HG03139 (cell line): Measurements from ENCODE around the gene SORCS1.

Experiments used
- ATAC-seq: cut with Tn5 transposase; IDR thresholded peaks from one replicate; pipeline ENCODE4 v1.9.1; 2021; ENCODE audit not compliant: unreplicated experiment

The SORCS1 gene

DNA sequence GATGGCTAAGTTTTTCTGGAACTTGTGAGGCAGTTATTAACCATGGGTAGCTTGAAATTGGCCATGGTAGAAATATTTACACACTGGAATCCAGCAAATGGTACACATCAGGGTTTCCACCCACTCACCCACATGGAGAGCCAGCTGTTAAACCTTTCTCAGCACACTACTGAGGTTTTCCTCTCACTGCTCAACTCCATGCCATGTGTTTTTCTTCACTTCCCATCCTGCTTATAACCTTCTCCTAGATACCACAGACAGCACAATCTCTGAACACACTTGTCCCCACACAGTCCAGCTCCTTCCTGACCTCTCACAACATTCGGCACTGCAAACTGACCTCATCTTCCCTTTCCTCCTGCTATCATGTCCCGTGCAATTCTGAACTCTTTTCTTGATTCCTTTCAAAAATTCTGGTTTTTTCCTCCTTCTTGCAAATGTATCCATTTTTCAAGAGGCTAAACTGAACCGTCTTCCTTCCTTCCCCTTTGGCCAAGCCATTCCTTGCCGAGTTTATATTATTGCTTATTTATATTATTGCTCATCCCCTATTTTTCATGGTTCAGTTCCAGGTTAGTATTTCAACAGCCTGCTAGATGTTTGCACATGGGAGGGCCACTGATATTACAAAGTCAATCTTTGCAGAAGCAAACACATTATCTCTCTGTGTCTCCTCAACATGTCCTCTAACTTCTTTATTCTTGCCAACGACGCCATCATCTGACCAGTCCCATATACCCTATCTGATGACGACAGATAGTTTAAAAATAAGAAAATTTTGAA lies 606.4 kb downstream of the SORCS1 start:
- no peak for ATAC-seq

DNA sequence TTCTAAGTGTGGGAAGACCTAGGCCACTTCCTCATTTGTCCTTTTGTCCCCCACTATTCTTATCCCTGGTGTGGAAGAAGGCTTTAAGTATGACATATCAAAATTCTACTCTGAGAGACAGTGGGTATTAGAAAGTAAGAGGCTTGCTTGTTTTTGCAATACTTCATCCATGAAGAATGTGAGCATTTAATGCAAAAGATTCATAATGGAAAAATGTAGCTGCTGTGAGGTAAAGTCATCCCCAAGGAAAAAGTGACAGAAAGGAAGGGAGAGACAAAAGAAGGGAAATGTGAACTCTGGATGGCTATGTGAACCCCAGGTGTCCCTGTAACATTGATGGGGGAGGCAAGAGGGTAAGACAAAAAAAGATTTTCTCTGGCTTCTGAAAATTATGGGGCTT lies 607.5 kb downstream of the SORCS1 start:
- ATAC-seq: no peak

DNA sequence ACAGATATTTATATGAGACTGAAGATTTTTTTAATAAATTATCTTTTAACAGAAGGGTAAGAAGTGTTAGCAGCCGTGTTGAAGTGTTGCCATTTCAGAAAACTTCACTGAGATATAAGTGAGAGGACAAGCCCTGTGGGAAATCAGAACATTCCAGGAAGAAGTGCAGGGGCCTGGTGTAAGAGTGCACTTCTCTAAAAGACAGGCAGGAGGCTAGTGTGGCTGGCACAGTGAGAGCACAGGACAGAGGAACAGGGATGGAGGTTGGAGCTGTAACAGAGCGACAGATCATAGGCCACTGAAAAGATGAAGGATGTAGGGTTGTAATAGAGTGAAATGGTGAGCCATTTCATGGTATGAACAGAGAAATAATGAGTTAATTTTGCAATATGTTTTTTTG lies 608.9 kb downstream of the SORCS1 start:
- ATAC-seq: no peak

DNA sequence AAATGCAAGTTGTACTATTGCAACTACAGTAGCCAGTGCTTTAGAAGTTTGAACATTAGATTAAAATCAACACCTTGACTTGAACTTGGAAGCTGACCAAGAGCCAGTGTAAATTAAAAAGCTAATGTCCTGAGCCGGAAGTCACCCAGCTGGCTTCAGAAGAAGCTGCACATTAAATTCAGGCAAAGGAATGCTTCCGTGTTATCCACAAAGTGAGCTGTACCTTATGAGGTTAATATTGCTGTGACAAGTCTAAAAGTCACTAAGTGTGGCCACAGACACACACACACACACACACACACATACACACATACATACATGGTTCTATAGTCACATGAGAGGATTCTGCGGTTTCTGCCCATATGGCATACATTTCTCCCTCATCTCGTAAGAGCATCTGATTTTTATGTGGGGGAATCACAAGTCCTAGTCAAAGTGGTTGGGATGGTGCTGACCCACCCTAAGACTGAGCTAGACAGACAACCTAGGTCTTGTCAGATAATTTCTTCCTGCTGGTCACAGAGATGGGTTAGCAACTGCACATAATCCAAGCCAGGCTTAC lies 612.9 kb downstream of the SORCS1 start:
- ATAC-seq: no peak

DNA sequence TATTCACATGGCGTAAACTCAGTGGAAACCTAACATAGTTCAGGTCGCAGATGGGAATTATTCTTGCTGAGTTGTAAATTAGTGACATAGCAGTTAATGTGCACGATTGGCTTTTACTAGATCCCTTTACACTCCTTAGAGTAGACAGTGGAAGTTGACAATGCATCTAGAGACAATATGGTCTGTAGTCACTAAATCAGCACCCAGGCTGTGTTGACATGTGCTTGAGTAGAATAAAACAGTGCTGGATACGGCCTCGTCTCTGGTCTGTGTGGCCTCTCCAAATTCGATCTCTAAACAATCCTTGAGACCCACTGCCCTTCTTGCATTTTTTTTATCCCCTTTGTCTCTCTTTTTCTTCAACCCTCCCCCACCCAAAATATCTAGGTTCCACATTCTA lies 615.7 kb downstream of the SORCS1 start:
- no peak for ATAC-seq

DNA sequence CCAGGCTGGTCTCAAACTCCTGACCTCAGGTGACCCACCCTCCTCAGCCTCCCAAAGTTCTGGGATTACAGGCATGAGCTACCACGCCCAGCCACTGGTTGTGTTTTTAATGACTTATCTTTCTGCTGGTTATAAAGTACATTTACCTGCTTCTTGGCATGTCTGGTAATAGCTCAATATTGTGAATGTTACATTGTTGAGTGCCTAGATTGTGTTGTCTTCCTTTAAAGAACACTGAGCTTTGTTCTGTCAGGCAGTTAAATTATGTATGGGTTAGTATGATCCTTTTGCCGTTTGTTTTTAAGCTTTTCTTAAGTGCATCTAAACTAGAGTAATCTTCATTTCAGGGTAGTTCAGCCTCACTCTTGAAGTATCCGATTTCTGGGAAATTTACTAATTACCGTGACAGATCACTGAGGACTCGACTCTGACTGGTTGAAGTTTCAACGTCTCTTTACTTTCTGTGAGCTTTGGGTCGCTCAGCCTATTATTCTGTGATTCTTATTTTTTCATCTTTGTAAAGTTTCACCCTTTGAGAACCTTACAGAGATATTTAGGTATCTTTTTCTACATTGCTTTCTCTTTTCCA lies 617.4 kb downstream of the SORCS1 start:
- no peak for ATAC-seq

DNA sequence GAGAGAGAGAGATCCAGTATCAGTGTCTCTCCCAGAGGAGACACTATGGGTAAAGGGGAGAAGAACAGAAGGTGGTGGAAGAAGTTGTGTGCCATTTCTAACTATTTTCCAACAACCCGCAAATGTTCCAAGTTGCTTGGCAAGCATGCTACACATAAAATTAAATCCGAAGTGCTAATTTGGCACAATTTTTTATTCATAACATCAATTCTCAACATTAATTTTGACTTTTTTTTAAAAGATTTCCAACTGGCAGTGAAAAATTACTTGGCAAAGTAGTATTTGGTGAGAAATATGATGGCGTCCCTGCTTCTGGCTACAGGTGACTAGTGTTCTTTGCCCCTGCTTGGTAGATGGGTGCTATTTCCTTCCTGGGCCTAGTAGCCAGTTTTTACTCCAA lies 622.0 kb downstream of the SORCS1 start:
- no peak for ATAC-seq

DNA sequence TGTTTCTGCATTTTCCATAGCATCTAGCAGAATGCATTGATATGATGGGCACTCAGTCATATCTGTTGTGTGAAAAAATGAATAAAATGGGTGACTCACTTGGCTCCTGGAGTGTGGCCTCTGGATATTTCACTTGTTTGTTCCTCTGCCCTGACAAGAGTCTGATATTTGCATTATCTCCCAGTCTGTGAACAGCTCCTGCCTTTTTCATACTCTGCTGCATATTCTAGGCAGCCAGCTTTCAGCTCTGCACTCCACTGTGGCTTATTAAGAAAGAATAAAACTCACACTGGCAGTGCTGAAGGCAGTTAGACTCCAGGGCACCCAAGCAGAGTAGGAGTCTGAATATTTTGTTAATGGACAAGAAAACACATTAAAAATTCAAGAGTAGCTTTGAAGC lies 623.9 kb downstream of the SORCS1 start:
- no peak for ATAC-seq

DNA sequence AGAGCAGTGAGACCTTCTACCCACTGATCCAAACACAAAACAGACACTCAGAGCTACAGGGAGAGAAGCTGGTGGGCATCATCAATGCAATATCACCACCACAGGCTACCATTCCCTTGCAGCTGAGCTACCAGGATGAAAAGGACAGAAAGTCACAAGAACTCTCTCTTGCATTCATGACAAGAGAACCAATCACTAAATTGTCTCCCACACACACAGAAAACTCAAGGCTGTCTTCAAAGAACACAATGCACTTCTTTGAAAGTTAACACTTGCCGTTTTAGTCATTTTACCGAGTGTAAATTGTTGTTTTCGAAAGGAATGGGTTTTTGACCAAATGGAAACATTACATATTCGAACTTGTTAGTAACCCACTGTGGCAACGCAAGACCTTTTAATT lies 626.6 kb downstream of the SORCS1 start:
- no peak for ATAC-seq

DNA sequence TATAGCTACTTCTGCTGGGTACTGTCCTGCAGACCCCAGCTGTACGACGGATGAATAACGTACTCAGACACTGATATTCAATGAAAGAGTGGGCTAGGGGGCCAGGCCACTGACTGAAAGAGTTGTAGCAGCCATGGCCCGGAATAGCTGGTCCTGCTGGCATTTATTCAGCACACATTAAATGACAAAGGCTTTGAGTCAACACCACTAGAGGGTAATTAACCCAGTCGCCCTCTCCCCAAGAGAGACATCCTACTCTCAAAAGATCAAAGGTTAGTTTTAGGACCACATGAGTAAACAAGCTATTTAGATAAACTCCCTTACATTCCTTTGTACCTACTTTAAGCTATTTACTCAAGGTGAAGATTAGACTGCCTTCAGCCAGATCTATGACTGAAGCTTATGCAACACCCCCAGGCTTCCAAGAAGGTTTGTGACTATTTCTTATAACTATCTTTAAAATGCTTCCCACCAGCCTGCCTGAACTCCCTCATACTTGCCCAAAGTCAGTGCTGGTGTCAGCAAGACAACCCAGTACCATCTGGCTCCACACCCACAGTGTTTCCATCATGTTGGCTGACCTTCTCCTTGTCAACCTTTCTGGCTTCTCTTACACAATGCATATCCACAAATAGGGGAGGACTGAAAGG lies 629.1 kb downstream of the SORCS1 start:
- no peak for ATAC-seq

DNA sequence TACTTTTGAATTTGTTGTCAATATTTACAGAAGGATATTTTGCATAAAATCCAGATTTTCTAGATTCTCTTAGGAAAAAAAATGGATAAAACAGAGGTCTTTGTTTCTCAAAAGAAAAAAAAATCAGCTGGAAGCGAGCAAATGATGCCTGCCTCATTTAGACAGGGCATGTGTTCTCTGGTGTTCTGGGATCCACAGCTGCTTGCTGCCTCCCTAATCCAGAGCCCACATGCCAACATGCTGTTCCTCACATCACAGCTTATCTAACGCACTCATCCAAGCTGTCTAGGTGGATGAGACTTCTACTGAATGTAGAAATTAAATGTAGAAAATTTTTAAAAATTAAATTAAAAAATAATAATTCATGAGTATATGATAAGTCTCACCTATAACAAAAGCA lies 630.1 kb downstream of the SORCS1 start:
- ATAC-seq: no peak

DNA sequence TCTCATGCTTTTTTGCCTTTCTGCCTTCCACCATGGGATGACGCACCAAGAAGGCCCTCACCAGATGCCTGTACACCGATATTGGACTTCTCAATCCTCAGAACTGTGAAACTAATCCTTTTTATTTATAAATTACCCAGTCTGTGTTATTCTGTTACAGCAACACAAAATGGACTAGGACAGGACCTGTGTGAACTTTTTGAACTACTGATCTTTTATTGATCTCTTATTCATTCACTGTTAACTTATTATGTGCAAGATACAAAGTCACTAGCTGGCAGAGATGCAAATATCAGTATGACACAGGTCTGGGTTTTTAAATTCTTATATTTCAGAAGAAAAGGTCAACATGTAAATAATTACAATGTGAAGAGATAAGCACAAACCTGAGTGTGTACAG lies 635.8 kb downstream of the SORCS1 start:
- ATAC-seq: no peak

DNA sequence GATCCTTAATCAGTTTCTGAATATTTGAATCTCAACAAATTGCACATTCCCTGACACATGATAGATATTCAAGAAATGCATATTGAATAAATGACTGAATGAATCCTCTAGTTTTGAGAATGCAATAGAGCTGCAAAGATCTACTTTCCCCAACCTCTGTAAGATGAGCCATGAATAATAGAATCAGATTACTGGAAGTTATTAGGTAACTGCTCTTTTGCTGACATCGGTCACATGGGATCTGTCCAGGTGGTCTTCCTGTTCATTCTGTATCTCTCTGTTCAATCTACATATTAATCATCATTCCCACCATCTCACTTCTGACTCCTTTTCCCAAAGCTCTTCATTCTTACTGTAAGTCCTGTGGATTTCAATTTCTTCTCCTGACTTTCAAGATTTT lies 638.7 kb downstream of the SORCS1 start:
- ATAC-seq: no peak
